Neural cell (in vitro differentiated cells): Measurements from ENCODE around the gene SLC25A26.

Experiments used
- CTCF ChIP-seq: fragments of 450-650 bp; IDR thresholded peaks from 2 replicates; pipeline ENCODE4 v1.5.1; 2014; ENCODE audit warnings: antibody characterized with exemption, mild to moderate bottlenecking, moderate library complexity; ENCODE audit not compliant: poor library complexity, severe bottlenecking
- EP300 ChIP-seq: fragments of 450-650 bp; conservative IDR thresholded peaks from 2 replicates; pipeline ENCODE4 v1.6.1; 2014; ENCODE audit warnings: antibody characterized with exemption, mild to moderate bottlenecking, moderate library complexity; ENCODE audit not compliant: poor library complexity, severe bottlenecking
- EZH2 ChIP-seq: fragments of 200-600, 300-800 bp; shearing (Covaris generic), sonication (generic); IDR thresholded peaks from 2 replicates; pipeline ENCODE4 v1.6.1; 2014; ENCODE audit warnings: antibody characterized with exemption, low read length, borderline replicate concordance, mild to moderate bottlenecking; ENCODE audit not compliant: insufficient read depth, poor library complexity, severe bottlenecking
- MXI1 ChIP-seq: fragments of 450-650 bp; conservative IDR thresholded peaks from 2 replicates; pipeline ENCODE4 v1.6.1; 2014; ENCODE audit warnings: antibody characterized with exemption, mild to moderate bottlenecking; ENCODE audit not compliant: poor library complexity, severe bottlenecking
- SMC3 ChIP-seq: fragments of 450-650 bp; conservative IDR thresholded peaks from 2 replicates; pipeline ENCODE4 v1.6.1; 2014; ENCODE audit warnings: antibody characterized with exemption, mild to moderate bottlenecking, moderate library complexity; ENCODE audit not compliant: poor library complexity

- TF ChIP-seq CTCF (no peak), EP300 (no peak), MXI1 (no peak), EZH2 (no peak), SMC3 (no peak)
Observed at GRCh38 chr3:66215106-66215505, 5.7 kb upstream of the SLC25A26 start.
